ENCODE data around the gene CIRBP. TPM values are rescaled to one million over a fixed set of nuclear protein-coding genes. Genes with fewer than 3 reads are reported as not detected.

Gene CIRBP
- total and polyA plus RNA-seq, 2 of the 13 experiments (the other 11 are each of a cell fraction or from before 2014, with no cell fraction given) = 133 to 140 TPM

- TF ChIP-seq CTCF (CRISPR knock-in tag; IDR thresholded peaks at IDR 0.05) = no peak
- TF ChIP-seq SP2 (CRISPR knock-in tag; IDR thresholded peaks at IDR 0.05) = no peak
- TF ChIP-seq RNF219 (CRISPR knock-in tag; IDR thresholded peaks at IDR 0.05) = no peak
- no peak for TF ChIP-seq ZNF574 (CRISPR knock-in tag; IDR thresholded peaks at IDR 0.05)
- peak; percentile 81; the same call in 1 of the 2 replicates for TF ChIP-seq ZNF572 (CRISPR knock-in tag; IDR thresholded peaks at IDR 0.05)
- no peak for TF ChIP-seq TGIF2 (CRISPR knock-in tag; IDR thresholded peaks at IDR 0.05)
- TF ChIP-seq JDP2 (CRISPR knock-in tag; IDR thresholded peaks at IDR 0.05; ENCODE audit: borderline replicate concordance) = no peak
- TF ChIP-seq CCDC6 (CRISPR knock-in tag; IDR thresholded peaks at IDR 0.05) = no peak
- no peak for TF ChIP-seq POLR2AphosphoS2 (IDR thresholded peaks at IDR 0.05; ENCODE audit: low read depth, low read length)
- TF ChIP-seq ARNT (IDR thresholded peaks at IDR 0.05) = no peak
- TF ChIP-seq ELF3 (CRISPR knock-in tag; IDR thresholded peaks at IDR 0.05) = no peak
- 0 out of 2 replicates have a peak, but pooled peaks have one; percentile 57 for TF ChIP-seq ZNF280D (CRISPR knock-in tag; IDR thresholded peaks at IDR 0.05)
- 0 out of 2 replicates have a peak, but pooled peaks have one; percentile 4 for TF ChIP-seq ATF2 (CRISPR knock-in tag; IDR thresholded peaks at IDR 0.05)
Measured at GRCh38 chr19:1274852-1275259, 5.7 kb downstream of the CIRBP start (continued).

Data from HepG2 (cell line).